ENCODE data around the gene NCBP3. TPM values are rescaled to one million over a fixed set of nuclear protein-coding genes. Genes with fewer than 3 reads are reported as not detected.

Gene NCBP3
- total RNA-seq, 1 experiment from 2014 or later = 32.8 TPM

GRCh38 chr17:3828151-3828851, 17.7 kb downstream of the NCBP3 start:
- intact Hi-C loops (cut with micrococcal nuclease; ENCODE audit: unreplicated experiment) = no loop called here
- no peak for TF ChIP-seq CTCF (IDR thresholded peaks at IDR 0.05; ENCODE audit: insufficient read depth in 1 of 2, low read depth in 1 of 2, low read length in 1 of 2, severe bottlenecking in 1 of 2, unreplicated experiment in 1 of 2)
- no TSS peak for BruUV-seq (replicated peaks)
- Mint-ChIP-seq H3K4me1 (ENCODE audit: low read depth, unreplicated experiment) (no peaks in the 10 kb centered on the region), H3K27me3 (ENCODE audit: insufficient read depth, unreplicated experiment) (no peaks in the 10 kb centered on the region), H3K9me3 (ENCODE audit: unreplicated experiment) (no peaks in the 10 kb centered on the region), H3K4me3 (ENCODE audit: unreplicated experiment) (no peak overlapping the region), H3K36me3 (ENCODE audit: insufficient read depth, unreplicated experiment) (peaks cover 37% of the 10 kb centered on the region), H3K27ac (ENCODE audit: unreplicated experiment) (no peak overlapping the region)
- ChIA-PET CTCF (no interaction called here), POLR2A (no interaction called here)
- Histone ChIP-seq H3K9me3 (no peaks in the 10 kb centered on the region), H3K4me3 (ENCODE audit: low read depth, low read length) (no peak overlapping the region), H3K27me3 (replicated peaks; ENCODE audit: control insufficient read depth, insufficient read depth, low read length) (no peaks in the 10 kb centered on the region), H3K4me1 (no peaks in the 10 kb centered on the region), H3K36me3 (ENCODE audit: control insufficient read depth, insufficient read depth, low read length) (no peaks in the 10 kb centered on the region)
- no peak for DNase-seq

- ChIA-PET POLR2A (interaction anchor here (0.6 kb wide), 1 partner anchor 17 kb away, joined by 5 read pairs; no protein-coding TSS in a partner anchor), CTCF (no interaction called here)
- intact Hi-C loops (cut with micrococcal nuclease; ENCODE audit: unreplicated experiment) = loop anchor here (1.0 kb wide), 1 partner anchor 90 kb away; no protein-coding TSS in a partner anchor
- H3K27me3 Mint-ChIP-seq (ENCODE audit: insufficient read depth, unreplicated experiment) = no peaks in the 10 kb centered on the region
- no peaks in the 10 kb centered on the region for H3K4me1 Mint-ChIP-seq (ENCODE audit: low read depth, unreplicated experiment)
- DNase-seq = peak; percentile 41 to 53
- no peaks in the 10 kb centered on the region for H3K9me3 Mint-ChIP-seq (ENCODE audit: unreplicated experiment)
- no peaks in the 10 kb centered on the region for H3K36me3 ChIP-seq (ENCODE audit: control insufficient read depth, insufficient read depth, low read length)
- no peaks in the 10 kb centered on the region for H3K9me3 ChIP-seq
- peak; percentile 15 to 40 for TF ChIP-seq CTCF (IDR thresholded peaks at IDR 0.05; ENCODE audit: insufficient read depth in 1 of 2, low read depth in 1 of 2, low read length in 1 of 2, severe bottlenecking in 1 of 2, unreplicated experiment in 1 of 2)
- no peak overlapping the region for H3K4me3 ChIP-seq (ENCODE audit: low read depth, low read length)
- peaks cover 44% of the 10 kb centered on the region for H3K36me3 Mint-ChIP-seq (ENCODE audit: insufficient read depth, unreplicated experiment)
- no peaks in the 10 kb centered on the region for H3K27me3 ChIP-seq (replicated peaks; ENCODE audit: control insufficient read depth, insufficient read depth, low read length)
- no peak overlapping the region for H3K27ac Mint-ChIP-seq (ENCODE audit: unreplicated experiment)
- no TSS peak for BruUV-seq (replicated peaks)
- H3K4me3 Mint-ChIP-seq (ENCODE audit: unreplicated experiment) = no peak overlapping the region
- H3K4me1 ChIP-seq = no peaks in the 10 kb centered on the region
These were observed 18.8 kb downstream of the NCBP3 start for GRCh38 chr17:3827124-3827773.

GRCh38 chr17:3826191-3826590, 19.9 kb downstream of the NCBP3 start:
- no peak overlapping the region for H3K4me3 ChIP-seq (ENCODE audit: low read depth, low read length)
- no peak for DNase-seq
- Mint-ChIP-seq H3K27ac (ENCODE audit: unreplicated experiment) (no peak overlapping the region), H3K4me3 (ENCODE audit: unreplicated experiment) (no peak overlapping the region), H3K9me3 (ENCODE audit: unreplicated experiment) (no peaks in the 10 kb centered on the region), H3K27me3 (ENCODE audit: insufficient read depth, unreplicated experiment) (no peaks in the 10 kb centered on the region), H3K36me3 (ENCODE audit: insufficient read depth, unreplicated experiment) (peaks cover 44% of the 10 kb centered on the region), H3K4me1 (ENCODE audit: low read depth, unreplicated experiment) (no peaks in the 10 kb centered on the region)
- ChIA-PET POLR2A (no interaction called here), CTCF (no interaction called here)
- H3K27me3 ChIP-seq (replicated peaks; ENCODE audit: control insufficient read depth, insufficient read depth, low read length) = no peaks in the 10 kb centered on the region
- H3K9me3 ChIP-seq = no peaks in the 10 kb centered on the region
- BruUV-seq (replicated peaks) = no TSS peak
- intact Hi-C loops (cut with micrococcal nuclease; ENCODE audit: unreplicated experiment) = no loop called here
- no peaks in the 10 kb centered on the region for H3K4me1 ChIP-seq
- TF ChIP-seq CTCF (IDR thresholded peaks at IDR 0.05; ENCODE audit: insufficient read depth in 1 of 2, low read depth in 1 of 2, low read length in 1 of 2, severe bottlenecking in 1 of 2, unreplicated experiment in 1 of 2) = no peak
- H3K36me3 ChIP-seq (ENCODE audit: control insufficient read depth, insufficient read depth, low read length) = no peaks in the 10 kb centered on the region

All from Caco-2 (cell line).